Measurements from ENCODE around the gene FAM171A1. TPM values are rescaled to one million over a fixed set of nuclear protein-coding genes. Genes with fewer than 3 reads are reported as not detected.
A peak's percentile ranks its signal among the peaks of the same experiment; 100 is the strongest.

Gene FAM171A1
- total and polyA plus RNA-seq, 2 donors (not counting 3 experiments of a cell fraction or from before 2014, with no cell fraction given), result 56.3 to 75.8 TPM

DNA sequence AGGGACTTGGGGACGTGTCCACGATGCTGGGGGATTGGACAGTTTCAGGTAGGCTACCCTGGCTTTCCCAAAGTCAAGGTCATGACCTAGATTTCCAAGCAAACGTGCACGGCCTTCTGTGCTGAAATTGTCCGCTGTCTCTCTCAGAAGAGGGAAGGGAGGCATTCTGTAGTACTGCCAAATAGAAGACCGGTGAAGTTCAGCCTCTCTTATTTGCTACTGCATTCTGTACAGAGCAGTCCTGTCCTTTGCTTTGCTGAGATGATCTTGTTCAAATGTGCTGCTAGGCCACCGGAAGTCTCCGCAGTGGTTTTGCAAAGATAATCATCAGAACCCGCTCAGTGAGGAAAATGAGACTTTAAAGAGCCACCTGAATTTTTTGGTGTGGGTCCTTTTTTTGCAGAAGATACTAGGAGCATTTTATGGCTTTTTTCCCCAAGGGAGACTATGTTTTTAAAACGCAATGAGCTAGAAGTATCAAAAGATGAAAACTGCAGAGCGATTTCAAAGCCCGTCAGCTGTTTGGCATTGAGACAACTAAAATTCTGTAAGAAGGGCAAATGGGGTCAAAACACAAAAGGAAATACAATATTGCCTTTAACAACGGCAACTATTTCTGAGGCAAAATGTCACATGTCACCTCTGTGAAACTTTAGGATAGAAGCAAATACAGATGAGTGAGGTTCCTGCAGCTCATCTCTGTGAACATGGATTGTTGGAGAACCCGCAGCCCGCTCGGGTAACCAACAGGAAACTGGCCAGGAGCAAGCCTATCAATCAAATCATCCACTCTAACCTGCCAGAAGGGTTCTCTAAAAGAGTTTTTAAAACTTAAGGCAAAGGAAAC, 201.3 kb downstream of the FAM171A1 start:
- peak overlapping the region; percentile 78 for H2AFZ ChIP-seq (ENCODE audit: low read depth, low read length)
- H4K20me1 ChIP-seq (replicated peaks; ENCODE audit: control insufficient read depth, extremely low read depth, insufficient read depth, low read length), result peaks cover 10% of the 10 kb centered on the region
- H3K4me3 ChIP-seq (replicated peaks in 1 of 3; ENCODE audit: insufficient read depth in 1 of 3, low read depth in 1 of 3, low read length in 3 of 3), result peak overlapping the region in 1 of 3 experiments; percentile 41
- H3K4me2 ChIP-seq (ENCODE audit: insufficient read depth, low read length), result peak overlapping the region; percentile 90
- H3K9me3 ChIP-seq (replicated peaks; ENCODE audit: control insufficient read depth, insufficient read depth, low read length), result no peaks in the 10 kb centered on the region
- TF ChIP-seq GATA2 (IDR thresholded peaks at IDR 0.05; ENCODE audit: insufficient read depth, insufficient read length, low read depth, low read length) (peak; percentile 86), POLR2A (IDR thresholded peaks at IDR 0.05; ENCODE audit: low read depth, low read length) (no peak)
- H3K27me3 ChIP-seq (ENCODE audit: control insufficient read depth in 2 of 2, insufficient read depth in 2 of 2, low read length in 2 of 2), result no peaks in the 10 kb centered on the region
- no TSS peak for BruUV-seq (replicated peaks)
- ChIA-PET CTCF (interaction anchor here (1.0 to 4.3 kb wide), 8 partner anchors 18 to 201 kb away, joined by 3 to 23 read pairs (median 6); partner anchors contain the start of gene FAM171A1), POLR2A (interaction anchor here (0.8 to 1.1 kb wide), 2 partner anchors 27 to 200 kb away, joined by 3 to 9 read pairs; no protein-coding TSS in a partner anchor)
- H3K4me1 ChIP-seq (ENCODE audit: control insufficient read depth, extremely low read depth, insufficient read depth, low read length), result peaks cover 35% of the 10 kb centered on the region
- no peaks in the 10 kb centered on the region for H3K9me1 ChIP-seq (replicated peaks; ENCODE audit: control insufficient read depth, extremely low read depth, insufficient read depth, low read length)
- H3K27ac ChIP-seq (ENCODE audit: insufficient read depth, low read depth, low read length), result peak overlapping the region; percentile 44
- DNase-seq (ENCODE audit: low read depth, low spot score) (peak; percentile 54), FAIRE-seq (peak; percentile 61)
- dilution Hi-C loops (cut with MboI; ENCODE audit: extremely low pct_ligation_motif_present, low sequenced_read_pairs) (no loop called here), intact Hi-C loops (cut with micrococcal nuclease) (loop anchor here (1.0 to 5.0 kb wide), 2 partner anchors 26 to 218 kb away; no protein-coding TSS in a partner anchor)
- H3K9ac ChIP-seq (replicated peaks; ENCODE audit: extremely low read depth, insufficient read depth, low read length), result peak overlapping the region; percentile 39
- no peaks in the 10 kb centered on the region for H3K36me3 ChIP-seq (ENCODE audit: control insufficient read depth in 2 of 2, extremely low read depth in 1 of 2, insufficient read depth in 2 of 2, low read length in 2 of 2)
- H3K79me2 ChIP-seq (ENCODE audit: control insufficient read depth, insufficient read depth, low read length), result peaks cover 36% of the 10 kb centered on the region

DNA sequence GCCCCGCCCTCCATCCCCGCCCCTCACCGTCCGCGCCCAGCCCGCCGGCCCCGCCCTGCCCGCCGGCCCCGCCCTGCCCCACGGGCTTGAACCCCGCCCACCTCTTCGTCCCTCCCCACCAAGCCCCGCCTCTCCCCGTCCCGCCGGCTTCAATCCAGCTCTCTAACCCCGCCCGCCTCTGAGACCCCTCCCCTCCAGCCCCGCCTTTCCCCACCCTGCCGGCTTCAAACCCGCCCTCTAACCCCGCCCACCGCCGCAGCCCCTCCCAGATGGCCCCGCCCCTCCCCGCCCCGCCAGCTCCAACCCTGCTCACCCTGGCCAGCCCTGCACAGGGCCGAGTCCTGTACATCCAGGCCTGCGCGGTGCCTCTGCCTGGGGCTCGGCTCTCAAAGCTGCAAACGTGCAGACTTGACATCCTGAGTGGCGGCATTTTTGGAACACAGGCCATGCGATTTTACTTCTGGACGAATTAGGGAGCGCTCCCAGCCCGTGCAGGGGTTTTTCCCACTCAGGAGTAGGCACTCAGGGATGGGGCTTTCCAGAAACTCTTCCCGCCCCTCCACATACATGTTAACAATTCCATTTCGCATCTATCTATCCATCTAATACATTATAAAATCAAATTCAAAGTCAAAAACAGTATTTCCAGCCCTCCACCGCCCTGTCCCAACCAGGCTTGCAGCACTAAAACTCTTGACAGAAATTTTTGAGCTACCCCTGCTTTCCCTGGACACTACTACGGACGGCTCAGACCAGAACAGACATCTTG, 202.1 kb downstream of the FAM171A1 start:
- Histone ChIP-seq H3K79me2 (ENCODE audit: control insufficient read depth, insufficient read depth, low read length) (peaks cover 44% of the 10 kb centered on the region), H3K9me1 (replicated peaks; ENCODE audit: control insufficient read depth, extremely low read depth, insufficient read depth, low read length) (no peaks in the 10 kb centered on the region), H3K27ac (ENCODE audit: insufficient read depth, low read depth, low read length) (no peak overlapping the region), H3K27me3 (ENCODE audit: control insufficient read depth in 2 of 2, insufficient read depth in 2 of 2, low read length in 2 of 2) (no peaks in the 10 kb centered on the region), H3K4me3 (replicated peaks in 1 of 3; ENCODE audit: insufficient read depth in 1 of 3, low read depth in 1 of 3, low read length in 3 of 3) (no peak overlapping the region), H3K4me1 (ENCODE audit: control insufficient read depth, extremely low read depth, insufficient read depth, low read length) (peaks cover 35% of the 10 kb centered on the region), H3K36me3 (ENCODE audit: control insufficient read depth in 2 of 2, extremely low read depth in 1 of 2, insufficient read depth in 2 of 2, low read length in 2 of 2) (no peaks in the 10 kb centered on the region), H2AFZ (ENCODE audit: low read depth, low read length) (peak overlapping the region; percentile 78), H3K9me3 (replicated peaks; ENCODE audit: control insufficient read depth, insufficient read depth, low read length) (no peaks in the 10 kb centered on the region), H3K9ac (replicated peaks; ENCODE audit: extremely low read depth, insufficient read depth, low read length) (peak overlapping the region; percentile 6), H4K20me1 (replicated peaks; ENCODE audit: control insufficient read depth, extremely low read depth, insufficient read depth, low read length) (peaks cover 10% of the 10 kb centered on the region), H3K4me2 (ENCODE audit: insufficient read depth, low read length) (peak overlapping the region; percentile 90)
- DNase-seq (ENCODE audit: low read depth, low spot score) (peak; percentile 87), FAIRE-seq (peak; percentile 78)
- BruUV-seq (replicated peaks), result TSS peak; percentile 32
- dilution Hi-C loops (cut with MboI; ENCODE audit: extremely low pct_ligation_motif_present, low sequenced_read_pairs) (no loop called here), intact Hi-C loops (cut with micrococcal nuclease) (loop anchor here (1.0 to 5.0 kb wide), 3 partner anchors 26 to 218 kb away; no protein-coding TSS in a partner anchor)
- CTCF ChIA-PET, result interaction anchor here (0.6 to 4.3 kb wide), 18 partner anchors 15 to 217 kb away, joined by 3 to 23 read pairs (median 6); partner anchors contain the start of gene FAM171A1
- POLR2A ChIA-PET, result interaction anchor here (0.6 to 2.8 kb wide), 7 partner anchors 28 to 291 kb away, joined by 3 to 16 read pairs (median 5); no protein-coding TSS in a partner anchor
- TF ChIP-seq, protein P1, sequence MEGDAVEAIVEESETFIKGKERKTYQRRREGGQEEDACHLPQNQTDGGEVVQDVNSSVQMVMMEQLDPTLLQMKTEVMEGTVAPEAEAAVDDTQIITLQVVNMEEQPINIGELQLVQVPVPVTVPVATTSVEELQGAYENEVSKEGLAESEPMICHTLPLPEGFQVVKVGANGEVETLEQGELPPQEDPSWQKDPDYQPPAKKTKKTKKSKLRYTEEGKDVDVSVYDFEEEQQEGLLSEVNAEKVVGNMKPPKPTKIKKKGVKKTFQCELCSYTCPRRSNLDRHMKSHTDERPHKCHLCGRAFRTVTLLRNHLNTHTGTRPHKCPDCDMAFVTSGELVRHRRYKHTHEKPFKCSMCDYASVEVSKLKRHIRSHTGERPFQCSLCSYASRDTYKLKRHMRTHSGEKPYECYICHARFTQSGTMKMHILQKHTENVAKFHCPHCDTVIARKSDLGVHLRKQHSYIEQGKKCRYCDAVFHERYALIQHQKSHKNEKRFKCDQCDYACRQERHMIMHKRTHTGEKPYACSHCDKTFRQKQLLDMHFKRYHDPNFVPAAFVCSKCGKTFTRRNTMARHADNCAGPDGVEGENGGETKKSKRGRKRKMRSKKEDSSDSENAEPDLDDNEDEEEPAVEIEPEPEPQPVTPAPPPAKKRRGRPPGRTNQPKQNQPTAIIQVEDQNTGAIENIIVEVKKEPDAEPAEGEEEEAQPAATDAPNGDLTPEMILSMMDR (IDR thresholded peaks at IDR 0.05; ENCODE audit: extremely low read depth in 1 of 2, insufficient read depth in 1 of 2, low read depth in 1 of 2, low read length in 2 of 2), result no peak
- TF ChIP-seq GATA2 (IDR thresholded peaks at IDR 0.05; ENCODE audit: insufficient read depth, insufficient read length, low read depth, low read length) (no peak), POLR2AphosphoS5 (IDR thresholded peaks at IDR 0.05; ENCODE audit: insufficient read depth, low read depth, low read length) (no peak), MYC (IDR thresholded peaks at IDR 0.05; ENCODE audit: low read depth, low read length) (no peak)

Data from endothelial cell of umbilical vein (primary cell).